Activated naive CD4-positive, alpha-beta T cell treated with anti-CD3 and anti-CD28 coated beads for 36 hours (primary cell): ENCODE results near the gene PPM1E. TPM values are rescaled to one million over a fixed set of nuclear protein-coding genes. Genes with fewer than 3 reads are reported as not detected.

ENCODE experiments used
- CTCF ChIA-PET: fragments of 350-600 bp; sonication (Branson Sonifier 250); formaldehyde crosslinking; loops from one replicate; lab custom pipeline; 2021; ENCODE audit warnings: antibody characterized with exemption; lab: Charles Lee
- DNase-seq: peaks from one replicate; pipeline ENCODE4 v3.0.0-alpha.2; 2020
- H3K27ac Mint-ChIP-seq: one replicate; pipeline ENCODE4 v1.8.0; 2021; ENCODE audit warnings: mild to moderate bottlenecking, mixed read lengths
- H3K27me3 Mint-ChIP-seq: one replicate; pipeline ENCODE4 v1.8.0; 2021; ENCODE audit warnings: low read depth, mixed read lengths
- H3K36me3 Mint-ChIP-seq: one replicate; pipeline ENCODE4 v1.8.0; 2021; ENCODE audit warnings: low read depth, mixed read lengths
- H3K4me1 Mint-ChIP-seq: one replicate; pipeline ENCODE4 v1.8.0; 2021; ENCODE audit warnings: low read depth, mixed read lengths
- H3K4me3 Mint-ChIP-seq: one replicate; pipeline ENCODE4 v1.8.0; 2021; ENCODE audit warnings: mild to moderate bottlenecking, moderate library complexity, mixed read lengths
- H3K9me3 Mint-ChIP-seq: one replicate; pipeline ENCODE4 v1.8.0; 2021; ENCODE audit warnings: mixed read lengths
- intact Hi-C: fragments of 100-400 bp; cut with micrococcal nuclease; formaldehyde crosslinking; loops from one replicate; pipeline ENCODE4 v1.15.1; 2023
- total RNA-seq, 2 experiments: library from RNA; stranded (reverse); gene quantifications; one replicate each; pipeline ENCODE4 v1.2.3, GENCODE V29; 2021

PPM1E gene
- total RNA-seq, 2 experiments from 2014 or later = 0.05 TPM; not detected in 1

GRCh38 chr17:58968426-58969061 is 212.9 kb downstream of the PPM1E start:
- intact Hi-C loops = no loop called here
- no peaks in the 10 kb centered on the region for H3K27me3 Mint-ChIP-seq
- no peak for DNase-seq
- CTCF ChIA-PET = interaction anchor here (1.6 kb wide), 1 partner anchor 37 kb away, joined by 3 read pairs; no protein-coding TSS in a partner anchor
- H3K27ac Mint-ChIP-seq = no peak overlapping the region
- H3K9me3 Mint-ChIP-seq = no peaks in the 10 kb centered on the region
- no peak overlapping the region for H3K4me3 Mint-ChIP-seq
- no peaks in the 10 kb centered on the region for H3K36me3 Mint-ChIP-seq
- peaks cover 5% of the 10 kb centered on the region for H3K4me1 Mint-ChIP-seq

- Mint-ChIP-seq H3K4me1 (peaks cover 5% of the 10 kb centered on the region), H3K27ac (no peak overlapping the region), H3K27me3 (no peaks in the 10 kb centered on the region), H3K36me3 (no peaks in the 10 kb centered on the region), H3K4me3 (no peak overlapping the region), H3K9me3 (no peaks in the 10 kb centered on the region)
- intact Hi-C loops = no loop called here
- no peak for DNase-seq
- CTCF ChIA-PET = interaction anchor here (1.6 kb wide), 1 partner anchor 36 kb away, joined by 3 read pairs; no protein-coding TSS in a partner anchor
These were observed 213.5 kb downstream of the PPM1E start for GRCh38 chr17:58969156-58969555.

- no peaks in the 10 kb centered on the region for H3K36me3 Mint-ChIP-seq
- H3K27me3 Mint-ChIP-seq = no peaks in the 10 kb centered on the region
- intact Hi-C loops = no loop called here
- H3K27ac Mint-ChIP-seq = no peak overlapping the region
- CTCF ChIA-PET = no interaction called here
- no peak for DNase-seq
- no peaks in the 10 kb centered on the region for H3K9me3 Mint-ChIP-seq
- H3K4me1 Mint-ChIP-seq = peaks cover 5% of the 10 kb centered on the region
- H3K4me3 Mint-ChIP-seq = no peak overlapping the region
These were observed 214.0 kb downstream of the PPM1E start for GRCh38 chr17:58969612-58970011.

DNA sequence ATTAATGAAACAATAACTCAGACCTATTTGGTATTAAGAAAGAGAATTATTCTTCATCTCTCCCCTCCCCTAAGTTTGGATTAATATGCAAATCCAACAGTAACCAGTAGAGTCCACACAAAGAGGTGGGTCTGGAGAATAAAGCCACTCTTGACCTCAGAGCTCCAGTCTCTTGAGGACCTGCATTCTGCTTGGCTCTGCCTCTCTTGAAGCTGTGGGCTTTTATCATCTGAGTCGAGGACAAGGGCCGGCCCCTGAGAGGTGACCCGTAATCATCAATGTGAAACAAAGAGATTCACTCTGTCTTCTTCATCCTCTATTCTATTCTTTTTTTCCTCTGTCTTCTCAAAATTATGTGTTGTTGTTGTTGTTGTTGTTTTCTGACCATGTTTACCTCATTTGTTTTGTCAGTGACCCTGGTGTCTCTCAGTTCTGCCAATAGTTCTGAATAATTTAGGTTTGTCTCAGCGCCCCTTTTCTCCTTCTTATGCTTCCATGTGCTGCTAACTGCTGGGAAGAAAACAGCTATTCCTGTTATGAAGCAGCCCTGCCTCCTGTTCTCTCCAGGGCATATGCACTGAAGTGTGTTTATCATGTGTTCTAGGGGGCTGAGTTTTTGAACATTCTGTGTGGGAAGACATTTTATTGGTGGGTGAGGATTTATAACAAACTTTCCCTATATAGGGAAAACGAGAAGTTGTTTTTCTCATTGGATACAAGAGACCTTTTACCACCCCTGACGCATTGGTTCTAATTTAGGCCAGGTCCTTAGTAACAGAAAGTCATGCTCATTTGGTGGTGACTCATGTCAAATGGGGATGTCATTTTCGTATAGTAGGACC is 215.2 kb downstream of the PPM1E start:
- CTCF ChIA-PET = no interaction called here
- DNase-seq = no peak
- no peaks in the 10 kb centered on the region for H3K36me3 Mint-ChIP-seq
- H3K27ac Mint-ChIP-seq = no peak overlapping the region
- peaks cover 5% of the 10 kb centered on the region for H3K4me1 Mint-ChIP-seq
- intact Hi-C loops = no loop called here
- H3K4me3 Mint-ChIP-seq = no peak overlapping the region
- H3K27me3 Mint-ChIP-seq = no peaks in the 10 kb centered on the region
- H3K9me3 Mint-ChIP-seq = no peaks in the 10 kb centered on the region

DNA sequence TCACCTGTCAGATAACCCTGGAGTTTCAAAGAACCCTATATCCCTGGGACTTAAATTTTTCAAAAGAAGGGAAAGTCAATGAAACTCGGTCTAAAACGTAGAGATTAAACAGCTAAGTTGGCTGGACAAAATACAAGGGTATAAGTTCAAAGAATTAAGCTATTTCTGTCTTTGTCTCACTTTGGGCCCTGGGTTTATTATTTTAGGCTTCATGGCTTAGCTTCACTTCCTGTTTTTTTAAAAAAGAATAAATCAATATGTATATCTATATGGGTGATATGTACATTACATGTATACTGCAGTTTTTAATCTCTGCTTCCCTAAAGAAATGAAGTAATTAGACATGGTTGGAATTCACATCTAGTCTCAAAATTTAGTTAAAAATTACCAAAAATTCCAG is 218.7 kb downstream of the PPM1E start:
- no peak overlapping the region for H3K4me3 Mint-ChIP-seq

GRCh38 chr17:58976541-58976940 is 220.9 kb downstream of the PPM1E start:
- Mint-ChIP-seq H3K4me3 (no peak overlapping the region), H3K4me1 (peaks cover 3% of the 10 kb centered on the region), H3K36me3 (no peaks in the 10 kb centered on the region), H3K27ac (no peak overlapping the region), H3K9me3 (no peaks in the 10 kb centered on the region), H3K27me3 (no peaks in the 10 kb centered on the region)
- DNase-seq = no peak
- CTCF ChIA-PET = no interaction called here
- intact Hi-C loops = no loop called here

More for the DNA sequence above, 218.7 kb downstream of the PPM1E start:
- no peaks in the 10 kb centered on the region for H3K4me1 Mint-ChIP-seq
- no peaks in the 10 kb centered on the region for H3K36me3 Mint-ChIP-seq
- intact Hi-C loops = no loop called here
- H3K9me3 Mint-ChIP-seq = no peaks in the 10 kb centered on the region
- no peaks in the 10 kb centered on the region for H3K27me3 Mint-ChIP-seq
- no peak for DNase-seq
- CTCF ChIA-PET = interaction anchor here (0.5 kb wide), 1 partner anchor 30 kb away, joined by 4 read pairs; no protein-coding TSS in a partner anchor
- H3K27ac Mint-ChIP-seq = no peak overlapping the region

DNA sequence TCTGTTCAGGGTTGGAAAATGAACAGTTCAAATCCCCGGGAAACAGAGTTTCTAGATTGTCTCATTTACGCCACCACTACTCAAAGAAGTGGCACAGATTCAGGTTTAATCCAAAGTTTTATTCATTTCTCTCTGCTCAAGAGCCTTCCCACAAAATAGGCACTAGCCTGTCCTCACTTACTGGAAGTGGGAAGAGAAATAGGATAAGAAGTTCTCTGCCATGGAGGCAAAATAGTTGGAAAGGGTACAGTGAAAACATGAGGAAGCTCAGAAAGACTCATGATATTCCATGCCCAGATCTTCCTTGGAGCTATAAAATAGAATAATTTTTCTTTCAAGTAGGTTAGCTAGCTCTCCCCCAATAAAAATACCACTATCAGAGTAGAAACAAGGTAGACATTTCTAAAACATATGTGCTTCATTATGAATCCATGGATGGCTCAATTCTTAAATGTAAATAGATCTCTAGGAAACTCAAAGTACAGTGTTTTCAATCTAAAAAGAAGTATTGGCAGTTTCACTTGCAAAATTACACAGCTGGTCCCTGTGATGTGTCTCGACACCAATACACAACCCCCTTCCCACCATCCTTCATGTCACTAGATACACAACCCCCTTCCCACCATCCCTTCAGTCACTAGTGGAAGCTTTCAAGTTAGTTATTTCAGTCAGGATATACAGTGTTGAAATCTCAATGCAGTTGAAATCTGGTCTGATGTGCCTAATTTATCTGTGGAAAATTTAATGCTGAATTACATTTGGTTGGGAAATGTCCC is 225.2 kb downstream of the PPM1E start:
- no peak overlapping the region for H3K4me3 Mint-ChIP-seq
- intact Hi-C loops = no loop called here
- H3K27ac Mint-ChIP-seq = no peak overlapping the region
- no peak for DNase-seq
- H3K9me3 Mint-ChIP-seq = no peaks in the 10 kb centered on the region
- H3K36me3 Mint-ChIP-seq = no peaks in the 10 kb centered on the region
- H3K27me3 Mint-ChIP-seq = no peaks in the 10 kb centered on the region
- H3K4me1 Mint-ChIP-seq = peaks cover 8% of the 10 kb centered on the region
- CTCF ChIA-PET = interaction anchor here (0.6 to 1.0 kb wide), 2 partner anchors 22 to 158 kb away, joined by 3 read pairs; no protein-coding TSS in a partner anchor

DNA sequence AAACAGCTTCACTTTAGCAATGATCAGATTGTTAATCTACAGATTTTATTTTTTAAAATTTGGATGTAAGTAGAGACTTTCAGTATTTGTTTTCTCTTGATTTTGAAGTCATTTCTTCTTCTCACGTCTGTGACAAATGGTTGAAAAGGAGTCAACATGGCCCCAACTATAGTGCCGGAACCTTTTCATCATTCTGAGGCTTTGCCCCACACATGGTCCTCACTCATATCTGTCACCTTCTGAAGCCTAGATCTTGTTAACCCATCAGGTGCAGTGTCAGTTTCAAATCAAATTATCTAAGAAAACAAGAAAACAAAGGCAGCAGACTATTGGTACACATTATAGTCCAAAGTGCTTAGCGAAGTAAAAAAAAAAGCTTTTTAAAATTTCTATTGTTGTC is 227.0 kb downstream of the PPM1E start:
- Mint-ChIP-seq H3K36me3 (no peaks in the 10 kb centered on the region), H3K27ac (no peak overlapping the region), H3K4me1 (peaks cover 8% of the 10 kb centered on the region), H3K4me3 (no peak overlapping the region), H3K27me3 (no peaks in the 10 kb centered on the region), H3K9me3 (no peaks in the 10 kb centered on the region)
- no peak for DNase-seq
- intact Hi-C loops = no loop called here
- CTCF ChIA-PET = no interaction called here

- no peak overlapping the region for H3K27ac Mint-ChIP-seq
- CTCF ChIA-PET = interaction anchor here (0.6 kb wide), 1 partner anchor 28 kb away, joined by 5 read pairs; no protein-coding TSS in a partner anchor
- H3K9me3 Mint-ChIP-seq = no peaks in the 10 kb centered on the region
- intact Hi-C loops = no loop called here
- peaks cover 8% of the 10 kb centered on the region for H3K4me1 Mint-ChIP-seq
- no peak for DNase-seq
- no peaks in the 10 kb centered on the region for H3K27me3 Mint-ChIP-seq
- H3K36me3 Mint-ChIP-seq = no peaks in the 10 kb centered on the region
- no peak overlapping the region for H3K4me3 Mint-ChIP-seq
These were observed 229.7 kb downstream of the PPM1E start for GRCh38 chr17:58985367-58985766.

DNA sequence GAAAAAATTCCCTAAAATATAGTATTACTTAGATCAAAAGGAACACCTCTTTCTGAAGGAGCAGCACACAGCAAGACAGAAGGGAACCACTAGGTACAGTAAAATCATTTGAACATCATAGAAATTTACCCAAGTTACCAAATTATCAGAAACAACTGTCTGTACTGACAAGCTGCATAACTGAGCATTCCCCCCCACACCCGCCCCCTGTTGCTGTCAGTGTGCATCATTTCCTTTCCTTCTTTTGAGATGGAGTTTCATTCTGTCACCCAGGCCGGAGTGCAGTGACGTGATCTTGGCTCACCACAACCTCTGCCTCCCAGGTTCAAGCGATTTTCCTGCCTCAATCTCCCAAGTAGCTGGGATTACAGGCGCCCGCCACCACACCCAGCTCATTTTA is 230.3 kb downstream of the PPM1E start:
- Mint-ChIP-seq H3K27me3 (no peaks in the 10 kb centered on the region), H3K4me1 (peaks cover 8% of the 10 kb centered on the region), H3K27ac (no peak overlapping the region), H3K36me3 (no peaks in the 10 kb centered on the region), H3K4me3 (no peak overlapping the region), H3K9me3 (no peaks in the 10 kb centered on the region)
- DNase-seq = peak; percentile 59
- intact Hi-C loops = loop anchor here (2.0 kb wide), 1 partner anchor 15 kb away; no protein-coding TSS in a partner anchor
- CTCF ChIA-PET = no interaction called here

GRCh38 chr17:58989629-58990028 is 234.0 kb downstream of the PPM1E start:
- Mint-ChIP-seq H3K27ac (no peak overlapping the region), H3K4me3 (no peak overlapping the region), H3K36me3 (no peaks in the 10 kb centered on the region), H3K9me3 (no peaks in the 10 kb centered on the region), H3K4me1 (peaks cover 16% of the 10 kb centered on the region), H3K27me3 (no peaks in the 10 kb centered on the region)
- CTCF ChIA-PET = interaction anchor here (0.6 to 1.0 kb wide), 2 partner anchors 15 to 29 kb away, joined by 5 read pairs; no protein-coding TSS in a partner anchor
- intact Hi-C loops = no loop called here
- no peak for DNase-seq

GRCh38 chr17:58991718-58992331 is 236.2 kb downstream of the PPM1E start:
- Mint-ChIP-seq H3K27ac (no peak overlapping the region), H3K4me3 (no peak overlapping the region), H3K4me1 (peaks cover 11% of the 10 kb centered on the region), H3K36me3 (no peaks in the 10 kb centered on the region), H3K9me3 (no peaks in the 10 kb centered on the region), H3K27me3 (no peaks in the 10 kb centered on the region)
- intact Hi-C loops = no loop called here
- CTCF ChIA-PET = no interaction called here
- DNase-seq = peak; percentile 8
